Activated CD8-positive, alpha-beta T cell treated with anti-CD3 and anti-CD28 coated beads for 36 hours (primary cell): Measurements from ENCODE around the gene CCNB2. TPM values are rescaled to one million over a fixed set of nuclear protein-coding genes. Genes with fewer than 3 reads are reported as not detected.
A peak's percentile ranks its signal among the peaks of the same experiment; 100 is the strongest.

Experiments used
- ATAC-seq: fragments of 200-7000 bp; cut with Tn5 transposase; one replicate; pipeline ENCODE4 v1.10.0; 2021; ENCODE audit warnings: mild to moderate bottlenecking, moderate library complexity
- CTCF ChIA-PET: fragments of 350-600 bp; sonication (Branson Sonifier 250); formaldehyde crosslinking; loops from one replicate; lab custom pipeline; 2021; ENCODE audit warnings: antibody characterized with exemption; lab: Charles Lee
- POLR2A ChIA-PET: fragments of 350-600 bp; sonication (Branson Sonifier 250); formaldehyde crosslinking; loops from one replicate; lab custom pipeline; 2021; ENCODE audit warnings: antibody characterized with exemption; lab: Charles Lee
- DNase-seq: peaks from one replicate; pipeline ENCODE4 v3.0.0-alpha.2; 2020
- H3K27ac Mint-ChIP-seq: one replicate; pipeline ENCODE4 v1.8.0; 2021; ENCODE audit warnings: mild to moderate bottlenecking, mixed read lengths
- H3K27me3 Mint-ChIP-seq: one replicate; pipeline ENCODE4 v1.8.0; 2021; ENCODE audit warnings: mixed read lengths
- H3K36me3 Mint-ChIP-seq: one replicate; pipeline ENCODE4 v1.8.0; 2021; ENCODE audit warnings: low read depth, mixed read lengths
- H3K4me1 Mint-ChIP-seq: one replicate; pipeline ENCODE4 v1.8.0; 2021; ENCODE audit warnings: low read depth, mixed read lengths
- H3K4me3 Mint-ChIP-seq: one replicate; pipeline ENCODE4 v1.8.0; 2021; ENCODE audit warnings: mild to moderate bottlenecking, moderate library complexity, mixed read lengths
- H3K9me3 Mint-ChIP-seq: one replicate; pipeline ENCODE4 v1.8.0; 2021; ENCODE audit warnings: mixed read lengths
- CTCF ChIP-seq: fragments of 200-600 bp; IDR thresholded peaks from one replicate; pipeline ENCODE4 v1.8.0; 2022; ENCODE audit warnings: antibody characterized with exemption, mild to moderate bottlenecking
- intact Hi-C: fragments of 100-400 bp; cut with micrococcal nuclease; formaldehyde crosslinking; loops from one replicate; pipeline ENCODE4 v1.10.0; 2022
- total RNA-seq, 2 experiments: library from RNA; stranded (reverse); gene quantifications; one replicate each; pipeline ENCODE4 v1.2.3, GENCODE V29; 2021

Gene CCNB2
- total RNA-seq, 2 experiments from 2014 or later, result 61.9 to 64.4 TPM

- no peak for ATAC-seq
- ChIA-PET CTCF (no interaction called here), POLR2A (no interaction called here)
- H3K36me3 Mint-ChIP-seq, result peaks cover 21% of the 10 kb centered on the region
- no peak for DNase-seq
- no peak for TF ChIP-seq CTCF
- no peaks in the 10 kb centered on the region for H3K9me3 Mint-ChIP-seq
- H3K27ac Mint-ChIP-seq, result peak overlapping the region; percentile 97
- intact Hi-C loops, result no loop called here
- H3K4me3 Mint-ChIP-seq, result peak overlapping the region; percentile 82
- H3K4me1 Mint-ChIP-seq, result peaks cover 11% of the 10 kb centered on the region
- no peaks in the 10 kb centered on the region for H3K27me3 Mint-ChIP-seq
These were observed 389 bp upstream of the CCNB2 start for GRCh38 chr15:59104602-59104911.

- peak overlapping the region; percentile 97 for H3K27ac Mint-ChIP-seq
- CTCF ChIA-PET, result interaction anchor here (0.6 kb wide), 1 partner anchor 79 kb away, joined by 3 read pairs; no protein-coding TSS in a partner anchor
- no peak for TF ChIP-seq CTCF
- no peak for ATAC-seq
- H3K36me3 Mint-ChIP-seq, result peaks cover 23% of the 10 kb centered on the region
- POLR2A ChIA-PET, result no interaction called here
- H3K4me3 Mint-ChIP-seq, result peak overlapping the region; percentile 82
- no peak for DNase-seq
- no peaks in the 10 kb centered on the region for H3K9me3 Mint-ChIP-seq
- intact Hi-C loops, result no loop called here
- peaks cover 11% of the 10 kb centered on the region for H3K4me1 Mint-ChIP-seq
- no peaks in the 10 kb centered on the region for H3K27me3 Mint-ChIP-seq
These were observed 908 bp downstream of the CCNB2 start for GRCh38 chr15:59105854-59106253.

GRCh38 chr15:59111251-59111650 is 6.3 kb downstream of the CCNB2 start:
- CTCF ChIA-PET, result no interaction called here
- TF ChIP-seq CTCF, result no peak
- Mint-ChIP-seq H3K4me1 (no peaks in the 10 kb centered on the region), H3K27me3 (no peaks in the 10 kb centered on the region), H3K27ac (no peak overlapping the region), H3K4me3 (no peak overlapping the region), H3K9me3 (no peaks in the 10 kb centered on the region), H3K36me3 (peaks cover 46% of the 10 kb centered on the region)
- DNase-seq (no peak), ATAC-seq (no peak)
- intact Hi-C loops, result no loop called here
- POLR2A ChIA-PET, result no interaction called here

- DNase-seq (no peak), ATAC-seq (no peak)
- TF ChIP-seq CTCF, result no peak
- CTCF ChIA-PET, result interaction anchor here (0.6 kb wide), 1 partner anchor 47 kb away, joined by 3 read pairs; no protein-coding TSS in a partner anchor
- H3K4me1 Mint-ChIP-seq, result no peaks in the 10 kb centered on the region
- H3K4me3 Mint-ChIP-seq, result no peak overlapping the region
- H3K27ac Mint-ChIP-seq, result no peak overlapping the region
- H3K9me3 Mint-ChIP-seq, result no peaks in the 10 kb centered on the region
- intact Hi-C loops, result no loop called here
- no peaks in the 10 kb centered on the region for H3K27me3 Mint-ChIP-seq
- peaks cover 48% of the 10 kb centered on the region for H3K36me3 Mint-ChIP-seq
- POLR2A ChIA-PET, result interaction anchor here (0.9 kb wide), 1 partner anchor 19 kb away, joined by 3 read pairs; no protein-coding TSS in a partner anchor
These were observed 10.1 kb downstream of the CCNB2 start for GRCh38 chr15:59115047-59115446.

GRCh38 chr15:59116141-59116540 is 11.2 kb downstream of the CCNB2 start:
- peaks cover 47% of the 10 kb centered on the region for H3K36me3 Mint-ChIP-seq
- H3K27me3 Mint-ChIP-seq, result no peaks in the 10 kb centered on the region
- no peak overlapping the region for H3K4me3 Mint-ChIP-seq
- TF ChIP-seq CTCF, result no peak
- H3K4me1 Mint-ChIP-seq, result no peaks in the 10 kb centered on the region
- ChIA-PET POLR2A (interaction anchor here (0.6 to 1.6 kb wide), 3 partner anchors 9 to 1317 kb away, joined by 3 read pairs; no protein-coding TSS in a partner anchor), CTCF (interaction anchor here (0.7 to 1.0 kb wide), 2 partner anchors 22 to 200 kb away, joined by 3 read pairs; no protein-coding TSS in a partner anchor)
- H3K9me3 Mint-ChIP-seq, result no peaks in the 10 kb centered on the region
- H3K27ac Mint-ChIP-seq, result no peak overlapping the region
- ATAC-seq (no peak), DNase-seq (no peak)
- intact Hi-C loops, result no loop called here
